ENCODE data around the gene DNAH6. TPM values are rescaled to one million over a fixed set of nuclear protein-coding genes. Genes with fewer than 3 reads are reported as not detected.

DNAH6 gene
- total RNA-seq, 1 donor from 2014 or later, result 0.14 TPM

GRCh38 chr2:84669122-84669521, 152.8 kb downstream of the DNAH6 start:
- DNase-seq, result no peak

GRCh38 chr2:84674099-84674498, 157.8 kb downstream of the DNAH6 start:
- DNase-seq, result no peak
- Histone ChIP-seq H3K36me3 (no peaks in the 10 kb centered on the region), H3K27me3 (ENCODE audit: low read depth) (no peaks in the 10 kb centered on the region), H3K4me3 (no peak overlapping the region), H3K4me1 (no peaks in the 10 kb centered on the region), H3K27ac (replicated peaks) (no peak overlapping the region), H3K9me3 (replicated peaks) (no peaks in the 10 kb centered on the region)
- intact Hi-C loops (cut with micrococcal nuclease), result no loop called here
- TF ChIP-seq CTCF (IDR thresholded peaks at IDR 0.05; ENCODE audit: borderline replicate concordance), result no peak

More at GRCh38 chr2:84669122-84669521, 152.8 kb downstream of the DNAH6 start:
- H3K9me3 ChIP-seq (replicated peaks), result peaks cover 9% of the 10 kb centered on the region
- no peak for TF ChIP-seq CTCF (IDR thresholded peaks at IDR 0.05; ENCODE audit: borderline replicate concordance)
- no peaks in the 10 kb centered on the region for H3K27me3 ChIP-seq (ENCODE audit: low read depth)
- H3K36me3 ChIP-seq, result no peaks in the 10 kb centered on the region
- no peak overlapping the region for H3K4me3 ChIP-seq
- intact Hi-C loops (cut with micrococcal nuclease), result no loop called here
- H3K4me1 ChIP-seq, result no peaks in the 10 kb centered on the region
- H3K27ac ChIP-seq (replicated peaks), result no peak overlapping the region

DNA sequence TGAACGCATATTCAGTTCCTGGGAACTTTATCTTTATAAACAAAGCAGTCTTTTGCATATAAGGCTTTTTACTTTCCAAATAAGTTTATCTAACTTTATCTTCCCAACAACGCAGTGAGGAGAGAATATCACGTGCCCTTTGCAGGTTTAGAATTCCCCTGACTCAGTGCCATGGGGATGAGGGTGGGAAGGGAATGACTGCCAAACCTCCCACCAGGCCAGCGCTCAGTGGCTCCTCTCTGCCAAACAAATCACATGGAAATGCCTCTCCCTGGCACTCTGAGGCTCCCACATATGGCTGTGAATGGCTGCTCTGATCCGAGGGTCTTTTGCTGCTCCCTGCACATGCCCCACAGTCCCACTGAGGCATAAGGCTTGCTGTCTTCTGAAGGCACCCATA, 158.3 kb downstream of the DNAH6 start:
- H3K4me3 ChIP-seq, result no peak overlapping the region
- H3K4me1 ChIP-seq, result no peaks in the 10 kb centered on the region
- intact Hi-C loops (cut with micrococcal nuclease), result no loop called here
- H3K27ac ChIP-seq (replicated peaks), result no peak overlapping the region
- no peaks in the 10 kb centered on the region for H3K9me3 ChIP-seq (replicated peaks)
- no peak for TF ChIP-seq CTCF (IDR thresholded peaks at IDR 0.05; ENCODE audit: borderline replicate concordance)
- no peaks in the 10 kb centered on the region for H3K27me3 ChIP-seq (ENCODE audit: low read depth)
- no peak for DNase-seq
- H3K36me3 ChIP-seq, result no peaks in the 10 kb centered on the region

- no peaks in the 10 kb centered on the region for H3K4me1 ChIP-seq
- H3K27me3 ChIP-seq (ENCODE audit: low read depth), result no peaks in the 10 kb centered on the region
- H3K9me3 ChIP-seq (replicated peaks), result no peaks in the 10 kb centered on the region
- no peaks in the 10 kb centered on the region for H3K36me3 ChIP-seq
- H3K27ac ChIP-seq (replicated peaks), result no peak overlapping the region
- intact Hi-C loops (cut with micrococcal nuclease), result no loop called here
- no peak for TF ChIP-seq CTCF (IDR thresholded peaks at IDR 0.05; ENCODE audit: borderline replicate concordance)
- no peak overlapping the region for H3K4me3 ChIP-seq
- DNase-seq, result no peak
Measured at GRCh38 chr2:84676295-84676694, 160.0 kb downstream of the DNAH6 start.

GRCh38 chr2:84678214-84678613, 161.9 kb downstream of the DNAH6 start:
- no peak for DNase-seq
- H3K36me3 ChIP-seq, result no peaks in the 10 kb centered on the region
- intact Hi-C loops (cut with micrococcal nuclease), result no loop called here

More at GRCh38 chr2:84678214-84678613, 161.9 kb downstream of the DNAH6 start:
- no peaks in the 10 kb centered on the region for H3K27me3 ChIP-seq (ENCODE audit: low read depth)
- H3K4me1 ChIP-seq, result no peaks in the 10 kb centered on the region
- H3K9me3 ChIP-seq (replicated peaks), result no peaks in the 10 kb centered on the region
- no peak overlapping the region for H3K4me3 ChIP-seq
- TF ChIP-seq CTCF (IDR thresholded peaks at IDR 0.05; ENCODE audit: borderline replicate concordance), result no peak
- H3K27ac ChIP-seq (replicated peaks), result no peak overlapping the region
